Sigmoid colon (tissue), 7 donors: Measurements from ENCODE around the gene PACS1. TPM values are rescaled to one million over a fixed set of nuclear protein-coding genes. Genes with fewer than 3 reads are reported as not detected.

Experiments
- DNase-seq: peaks from one replicate; pipeline ENCODE4 v3.0.0-alpha.2; 2019
- H3K27ac ChIP-seq, 4 donors: fragments of 200-600 bp; sonication (generic); one replicate each; pipeline ENCODE4 v1.5.1; 2016 to 2019; ENCODE audit warnings: mild to moderate bottlenecking in 1 of 4
- H3K27me3 ChIP-seq, 3 donors: fragments of 200-600 bp; sonication (generic); one replicate each; pipeline ENCODE4 v1.5.1; 2019; ENCODE audit warnings: mild to moderate bottlenecking in 1 of 3
- H3K36me3 ChIP-seq, 4 donors: fragments of 200-600 bp; sonication (generic); one replicate each; pipeline ENCODE4 v1.5.1; 2016 to 2019
- H3K4me1 ChIP-seq, 4 donors: fragments of 200-600 bp; sonication (generic); one replicate each; pipeline ENCODE4 v1.5.1; 2017 to 2019
- H3K4me3 ChIP-seq, 4 donors: fragments of 200-600 bp; sonication (generic); one replicate each; pipeline ENCODE4 v1.5.1; 2017 to 2019; ENCODE audit warnings: mild to moderate bottlenecking in 2 of 4, moderate library complexity in 1 of 4
- H3K9me3 ChIP-seq, 4 donors: fragments of 200-600 bp in 3 of 4; sonication (generic) in 3 of 4; one replicate each; pipeline versions ENCODE4 v1.5.1 to v1.6.1; 2013 to 2019
- CTCF ChIP-seq, 4 experiments: fragments of 450-650 bp in 3 of 4; fragments of 200-600 bp in 1 of 4; IDR thresholded peaks; one replicate each; pipeline ENCODE4 v1.5.1; 2016 to 2019; ENCODE audit warnings: antibody characterized with exemption in 4 of 4, mild to moderate bottlenecking in 3 of 4, moderate library complexity in 2 of 4
- EP300 ChIP-seq, 4 donors: sonication (generic); formaldehyde crosslinking; IDR thresholded peaks; one replicate each; pipeline ENCODE4 v1.6.1; 2017; ENCODE audit warnings: antibody characterized with exemption in 4 of 4
- POLR2A ChIP-seq, 2 donors: fragments of 450-650 bp; IDR thresholded peaks; one replicate each; pipeline ENCODE4 v1.6.1; 2016; ENCODE audit warnings: antibody characterized with exemption in 2 of 2, mild to moderate bottlenecking in 2 of 2, moderate library complexity in 2 of 2
- POLR2AphosphoS5 ChIP-seq, 4 donors: sonication (generic); formaldehyde crosslinking; IDR thresholded peaks; one replicate each; pipeline ENCODE4 v1.6.1; 2017; ENCODE audit warnings: antibody characterized with exemption in 4 of 4
- WGBS, 2 donors: extraction: QIAGEN DNeasy Blood & Tissue Kit; methylation state at CpG; one replicate each; pipeline ENCODE4 v1.1.7; 2013; 5-methylcytosine and 5-hydroxymethylcytosine counted together
- intact Hi-C: fragments of 100-400 bp; cut with DNase I; formaldehyde crosslinking; loops from one replicate; pipeline ENCODE4 v1.15.1; 2023
- polyA plus RNA-seq, 3 donors: library from polyadenylated mRNA; stranded (reverse); fragments of 200-250 nt; gene quantifications; one replicate each; pipeline ENCODE4 v1.2.3, GENCODE V29; 2013
- total RNA-seq, 4 donors: library from RNA; depleted of rRNA; stranded (reverse); fragments of >200 nt; gene quantifications; one replicate each; pipeline ENCODE4 v1.1.0, GENCODE V29; 2016
- donor health status: healthy with polysubstance abuse.
- donor health status: Bipolar disorder and iron deficiency.
- donor health status: healthy.

Gene PACS1
- total and polyA plus RNA-seq, 7 donors = 2.1 to 75.9 (median 22.8) TPM

DNA sequence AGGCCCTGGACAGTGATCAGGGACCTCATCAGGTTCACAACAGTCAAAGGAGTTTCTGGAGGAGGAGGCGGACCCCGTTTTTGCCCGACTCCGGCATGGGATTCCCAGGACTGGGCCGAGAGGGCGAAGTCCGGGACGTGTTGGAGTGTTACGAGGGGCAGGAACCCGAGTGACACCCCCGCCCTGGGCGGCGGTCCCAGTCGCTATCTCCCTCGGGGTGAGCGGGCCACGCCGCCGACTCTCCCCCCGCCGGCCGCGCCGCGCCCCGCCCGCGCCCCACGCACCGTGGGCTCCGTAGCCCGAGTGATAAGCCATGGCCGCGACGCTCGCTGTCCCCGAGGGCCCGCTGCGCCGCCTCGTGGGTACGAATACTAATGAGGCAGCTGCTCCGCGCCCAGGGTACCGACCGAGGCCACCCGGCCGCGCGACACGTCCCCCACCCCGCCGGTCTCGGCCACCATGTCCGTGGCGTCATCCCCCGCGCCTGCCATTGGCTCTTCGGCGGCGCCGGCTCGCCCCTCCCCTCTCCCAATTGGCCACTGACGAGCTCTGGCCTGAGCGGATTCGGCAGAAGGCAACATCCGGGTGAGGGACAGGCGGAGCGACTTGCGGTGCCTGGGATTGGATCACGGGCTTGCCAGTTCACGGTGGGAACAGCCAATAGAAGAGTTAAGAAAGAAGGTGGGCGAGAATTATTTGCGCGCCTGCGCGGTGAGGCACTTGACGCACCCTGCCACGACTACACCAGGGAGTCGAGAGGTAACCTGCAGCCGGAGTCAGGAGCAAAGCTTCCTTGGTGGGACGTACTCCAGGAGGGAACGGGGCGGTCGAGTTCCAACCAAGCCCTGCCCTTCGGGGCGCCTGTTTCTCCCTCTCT lies 218.8 kb downstream of the PACS1 start, which contains the start of gene YIF1A:
TSS of gene YIF1A (minus strand) at position 473 of the 877 bp plus-strand sequence. CDS start at position 315, 158 bp downstream.
- intact Hi-C loops = no loop called here
- 0 to 1% methylated on average over 87 of the region's 87 CpGs for WGBS, 2 donors
- H3K4me1 ChIP-seq = peaks cover 0 to 41% (median 32%) of the 10 kb centered on the region in 4 donors

DNA sequence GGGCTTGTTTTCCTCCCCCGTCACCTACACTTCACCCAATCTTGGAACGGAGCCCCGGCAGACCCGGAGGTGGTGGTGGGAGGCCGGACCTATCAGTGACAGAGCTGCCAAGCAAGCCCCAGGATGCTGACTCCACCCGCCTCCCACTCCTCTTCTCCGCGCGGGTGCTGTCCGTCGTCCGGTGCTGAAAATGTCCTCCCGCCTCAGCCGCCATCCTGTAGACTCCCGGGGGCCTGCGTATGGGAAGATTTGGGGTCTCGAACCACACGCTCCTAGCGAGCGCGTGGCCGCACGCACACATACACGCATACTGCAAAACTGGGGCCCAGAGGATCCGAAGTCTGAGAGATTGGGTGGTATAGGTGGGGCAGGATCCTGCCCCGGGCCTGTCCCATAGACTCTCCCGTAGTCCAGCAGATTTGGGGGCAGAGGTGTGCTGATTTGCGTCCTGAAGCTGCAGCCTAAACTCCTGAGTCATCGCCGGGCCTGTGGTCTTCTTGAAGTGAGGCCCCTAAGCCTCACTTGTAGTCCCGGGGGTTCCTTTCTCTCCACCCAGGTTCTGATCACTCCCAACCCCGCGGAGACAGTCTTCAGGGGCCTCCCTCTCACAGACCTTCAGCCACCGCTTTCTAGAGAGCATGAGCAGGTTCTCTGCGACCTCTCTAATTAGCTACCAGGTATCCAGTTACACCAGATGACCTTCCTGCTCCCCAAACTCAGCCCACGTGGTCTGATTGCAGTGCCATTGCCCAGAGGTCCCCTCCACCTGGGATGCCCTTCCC lies 219.7 kb downstream of the PACS1 start:
- intact Hi-C loops = no loop called here
- Histone ChIP-seq H3K4me3 (peak overlapping the region; percentile 46 to 78 (median 75)), H3K27ac (peak overlapping the region; percentile 86 to 96 (median 92)), H3K27me3 (peaks cover 28 to 37% (median 37%) of the 10 kb centered on the region in 3 donors), H3K9me3 (no peaks in the 10 kb centered on the region), H3K36me3 (peaks cover 0 to 2% (median 0%) of the 10 kb centered on the region in 4 donors), H3K4me1 (peaks cover 0 to 41% (median 32%) of the 10 kb centered on the region in 4 donors)
- 8 to 11% methylated on average over 36 of the region's 36 CpGs for WGBS, 2 donors
- no peak for DNase-seq
- TF ChIP-seq EP300 (IDR thresholded peaks at IDR 0.05) (no peak), POLR2A (IDR thresholded peaks at IDR 0.05) (no peak), CTCF (IDR thresholded peaks at IDR 0.05) (no peak)

More for the DNA sequence above, 218.8 kb downstream of the PACS1 start, which contains the start of gene YIF1A:
- TF ChIP-seq CTCF (IDR thresholded peaks at IDR 0.05) (no peak), POLR2A (IDR thresholded peaks at IDR 0.05) (peak; percentile 74 to 81), POLR2AphosphoS5 (IDR thresholded peaks at IDR 0.05) (peak; percentile 94 to 98 (median 98))
- Histone ChIP-seq H3K27me3 (peaks cover 27 to 29% (median 29%) of the 10 kb centered on the region in 3 donors), H3K36me3 (peaks cover 0 to 8% (median 0%) of the 10 kb centered on the region in 4 donors), H3K4me3 (peak within 1 kb of the TSS; percentile 74 to 80 (median 77)), H3K27ac (peak within 1 kb of the TSS; percentile 90 to 96 (median 94)), H3K9me3 (no peaks in the 10 kb centered on the region)
- DNase-seq = peak; percentile 100

DNA sequence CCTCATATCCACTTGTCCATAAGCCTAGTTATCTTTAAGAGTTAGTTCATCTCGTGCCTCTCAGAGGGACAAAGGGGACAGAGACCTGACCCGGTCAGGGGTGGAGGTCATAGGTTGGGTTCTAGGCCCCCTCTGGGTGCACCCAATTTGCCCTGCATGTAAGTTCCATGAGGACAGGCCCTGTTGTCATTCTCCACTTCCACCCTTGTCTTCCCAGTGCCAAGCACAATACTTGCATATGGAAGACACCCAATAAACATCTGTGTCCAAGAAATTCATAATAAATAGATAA lies 220.2 kb downstream of the PACS1 start:
- WGBS, 2 donors = 62 to 76% methylated on average over 2 of the region's 2 CpGs

GRCh38 chr11:66291303-66291705 lies 221.2 kb downstream of the PACS1 start:
- Histone ChIP-seq H3K9me3 (no peaks in the 10 kb centered on the region), H3K27ac (no peak overlapping the region), H3K27me3 (peaks cover 28 to 53% (median 49%) of the 10 kb centered on the region in 3 donors), H3K4me1 (peaks cover 0 to 36% (median 31%) of the 10 kb centered on the region in 4 donors), H3K4me3 (peak overlapping the region in 3 of 4 donors; percentile 33 to 49 (median 44)), H3K36me3 (no peaks in the 10 kb centered on the region)
- WGBS, 2 donors = 9 to 17% methylated on average over 16 of the region's 16 CpGs
- intact Hi-C loops = no loop called here
- no peak for DNase-seq
- TF ChIP-seq POLR2A (IDR thresholded peaks at IDR 0.05) = no peak
- TF ChIP-seq CTCF (IDR thresholded peaks at IDR 0.05) = no peak
- TF ChIP-seq POLR2AphosphoS5 (IDR thresholded peaks at IDR 0.05) = no peak
- TF ChIP-seq EP300 (IDR thresholded peaks at IDR 0.05) = no peak

More for the DNA sequence above, 220.2 kb downstream of the PACS1 start:
- peaks cover 0 to 41% (median 32%) of the 10 kb centered on the region in 4 donors for H3K4me1 ChIP-seq
- TF ChIP-seq EP300 (IDR thresholded peaks at IDR 0.05) (no peak), POLR2A (IDR thresholded peaks at IDR 0.05) (no peak), POLR2AphosphoS5 (IDR thresholded peaks at IDR 0.05) (no peak), CTCF (IDR thresholded peaks at IDR 0.05) (no peak)
- intact Hi-C loops = no loop called here
- peaks cover 28 to 43% (median 40%) of the 10 kb centered on the region in 3 donors for H3K27me3 ChIP-seq
- H3K27ac ChIP-seq = no peak overlapping the region
- H3K9me3 ChIP-seq = no peaks in the 10 kb centered on the region
- no peaks in the 10 kb centered on the region for H3K36me3 ChIP-seq
- no peak overlapping the region for H3K4me3 ChIP-seq
- DNase-seq = no peak
